Loucy (cell line): ENCODE results near the gene WRAP73.

ENCODE experiments used
- CTCF ChIP-seq: fragments of 200-600 bp; sonication (generic); conservative IDR thresholded peaks from 2 replicates; pipeline ENCODE4 v1.5.1; 2014; ENCODE audit warnings: mild to moderate bottlenecking, antibody characterized with exemption, low read length
- EZH2phosphoT487 ChIP-seq: fragments of 200-600 bp; IDR thresholded peaks from 2 replicates; pipeline ENCODE4 v1.6.1; 2018; ENCODE audit warnings: antibody characterized with exemption, mild to moderate bottlenecking, moderate library complexity, borderline replicate concordance

- TF ChIP-seq CTCF (no peak), EZH2phosphoT487 (no peak)
Measured at GRCh38 chr1:3593334-3593733, 56.6 kb downstream of the WRAP73 start.
